Stimulated activated CD4-positive, alpha-beta T cell treated with anti-CD3 and anti-CD28 coated beads, TNF-alpha, amount 100 ng/mL, for 1 hour (primary cell): ENCODE results near the gene SAMD3.
"Not testable (repeated sequence)": the region's sequence is repeated elsewhere in the genome, so short reads cannot be mapped to it uniquely, and the experiment has no call there.

Experiments
- DNase-seq, 3 donors: peaks; one replicate each; pipeline ENCODE4 v3.0.0-alpha.2; 2020; ENCODE audit warnings: low read depth in 3 of 3, low spot score in 1 of 3

SAMD3 gene

DNA sequence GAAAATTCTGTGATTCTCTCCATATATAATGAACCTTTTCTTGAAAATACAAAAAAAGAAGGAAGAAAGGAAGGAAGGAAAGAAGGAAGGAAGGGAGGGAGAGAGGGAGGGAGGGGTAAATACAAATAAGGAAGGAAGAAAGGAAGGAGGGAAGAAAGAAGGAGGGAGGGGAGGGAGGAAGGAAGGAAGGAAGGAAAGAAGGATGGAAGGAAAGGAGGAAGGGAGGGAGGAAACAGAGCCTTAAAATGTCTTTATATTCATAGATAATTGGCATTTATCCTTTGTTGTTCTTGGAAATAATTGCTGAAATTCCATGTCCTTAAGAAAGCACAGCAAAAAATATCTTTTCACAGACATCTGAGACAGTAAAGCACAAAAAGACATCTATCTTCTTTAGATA lies 40.3 kb downstream of the SAMD3 start:
- DNase-seq = no peak

GRCh38 chr6:130178692-130179091 lies 44.1 kb downstream of the SAMD3 start:
- DNase-seq = no peak

- no peak for DNase-seq
Observed at GRCh38 chr6:130176378-130176777, 46.4 kb downstream of the SAMD3 start.

DNA sequence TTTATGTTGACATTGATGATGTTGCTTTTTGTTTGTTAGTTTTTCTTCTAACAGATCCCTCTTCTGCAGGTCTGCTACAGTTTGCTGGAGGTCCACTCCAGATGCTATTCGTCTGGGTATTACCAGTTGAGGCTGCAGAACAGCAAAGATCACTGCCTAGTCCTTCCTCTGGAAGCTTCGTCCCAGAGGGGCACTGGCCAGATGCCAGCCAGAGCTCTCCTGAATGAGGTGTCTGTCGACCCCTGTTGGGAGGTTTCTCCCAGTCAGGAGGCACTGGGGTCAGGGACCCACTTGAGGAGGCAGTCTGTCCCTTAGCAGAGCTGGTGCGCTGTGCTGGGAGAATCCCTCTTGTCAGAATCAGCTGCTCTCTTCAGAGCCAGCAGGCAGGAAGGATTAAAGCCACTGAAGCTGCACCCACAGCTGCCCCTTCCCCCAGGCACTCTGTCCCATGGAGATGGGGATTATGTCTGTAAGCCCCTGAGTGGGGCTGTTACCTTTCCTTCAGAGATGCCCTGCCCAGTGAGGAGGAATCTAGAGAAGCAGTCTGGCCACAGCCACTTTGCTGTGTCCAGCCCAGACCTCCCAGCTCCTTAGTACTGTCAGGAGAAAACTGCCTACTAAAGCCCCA lies 49.3 kb downstream of the SAMD3 start:
- DNase-seq = not testable (repeated sequence)

GRCh38 chr6:130170160-130170559 lies 52.6 kb downstream of the SAMD3 start:
- DNase-seq = not testable (repeated sequence)

DNA sequence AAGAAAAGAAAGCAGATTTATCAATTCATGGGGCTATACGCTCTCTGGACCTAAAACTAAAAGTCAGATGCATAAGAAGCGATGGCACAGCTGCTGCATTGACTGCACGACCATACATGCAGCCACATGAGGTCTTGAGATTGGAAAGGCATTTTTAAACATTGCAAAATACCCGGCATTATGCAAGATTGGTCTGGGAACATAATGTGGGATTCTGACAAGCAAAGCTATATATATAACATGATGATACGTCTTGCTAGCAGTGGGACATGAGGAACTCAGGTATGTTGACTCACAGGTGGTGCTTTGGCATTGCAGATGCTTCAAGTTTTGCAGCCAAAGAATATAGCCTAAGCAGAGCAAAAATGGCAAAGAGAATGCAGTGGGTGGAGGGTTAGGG lies 55.1 kb downstream of the SAMD3 start:
- DNase-seq = no peak

DNA sequence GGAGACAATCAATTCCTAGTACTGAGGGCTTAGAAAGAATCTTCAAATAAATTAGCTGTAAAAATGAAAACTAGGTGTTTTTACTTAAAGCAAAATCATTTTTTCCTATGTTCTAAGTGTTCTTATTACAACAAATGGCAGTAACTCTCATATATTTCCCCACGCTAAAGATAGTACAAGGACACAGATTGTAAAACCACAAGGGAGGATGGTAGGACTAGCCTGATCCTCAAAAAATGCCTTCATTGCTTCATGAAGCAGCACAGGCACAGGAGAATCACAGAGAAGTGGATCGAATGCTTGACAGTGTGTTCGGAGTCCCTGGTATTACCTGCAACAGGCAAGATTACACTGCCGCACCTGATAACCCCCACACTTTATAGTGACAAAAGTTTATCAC lies 58.5 kb downstream of the SAMD3 start:
- DNase-seq = no peak

- no peak for DNase-seq
Observed at GRCh38 chr6:130163266-130163665, 59.5 kb downstream of the SAMD3 start.

GRCh38 chr6:130162421-130162820 lies 60.3 kb downstream of the SAMD3 start:
- DNase-seq = no peak

DNA sequence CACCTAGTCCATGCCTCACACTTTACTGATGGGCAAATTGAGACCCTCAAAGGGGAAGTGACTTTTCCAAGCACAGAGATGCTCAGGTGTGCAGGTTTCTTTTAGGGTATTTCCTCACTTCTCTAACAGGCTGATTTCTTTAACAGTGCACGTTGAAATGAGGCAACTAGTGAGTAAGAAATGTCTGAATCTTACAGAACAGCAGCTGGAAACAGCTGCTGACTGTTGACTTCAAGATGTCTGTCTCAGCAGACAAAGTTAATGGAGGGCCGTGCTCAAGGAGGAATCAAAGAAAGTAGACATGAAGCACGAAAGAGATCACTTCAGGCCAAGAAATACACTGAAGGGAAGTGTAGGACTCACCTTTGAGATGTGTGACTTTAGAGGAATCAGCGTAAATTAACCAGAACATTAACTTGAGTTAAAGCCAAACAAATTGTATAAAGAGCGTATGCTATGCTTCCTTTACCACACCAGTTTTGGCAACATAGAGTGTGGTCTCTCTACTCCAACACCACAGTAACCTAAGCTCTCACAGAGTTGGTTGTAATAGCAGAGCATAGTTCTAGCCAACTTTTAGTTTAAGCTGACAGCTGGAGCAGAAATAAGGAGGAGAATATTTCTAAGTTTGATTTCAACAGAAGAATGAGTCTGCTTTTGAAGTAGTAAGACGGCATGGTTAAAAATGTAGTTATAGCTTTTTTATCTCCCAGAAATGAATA lies 60.9 kb downstream of the SAMD3 start:
- no peak for DNase-seq

GRCh38 chr6:130159956-130160355 lies 62.8 kb downstream of the SAMD3 start:
- no peak for DNase-seq

DNA sequence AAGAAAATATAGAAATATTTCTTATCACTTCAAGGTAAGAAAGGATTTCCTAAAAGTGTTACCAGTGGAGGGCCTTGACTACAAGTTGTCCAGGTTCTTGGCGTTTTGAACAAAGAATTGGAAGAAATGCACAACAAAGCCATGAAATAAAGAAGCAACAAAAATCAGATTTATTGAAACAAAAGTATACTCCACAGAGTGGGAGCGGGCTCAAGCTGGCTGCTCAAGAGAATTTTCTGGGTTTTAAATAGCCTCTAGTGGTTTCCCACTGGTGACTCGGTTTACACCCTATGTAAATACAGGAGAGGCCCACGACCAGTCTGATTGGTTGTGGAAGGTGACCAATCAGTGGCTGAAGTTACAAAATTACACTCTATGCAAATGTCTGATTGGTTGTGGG lies 64.2 kb downstream of the SAMD3 start:
- DNase-seq = no peak

DNA sequence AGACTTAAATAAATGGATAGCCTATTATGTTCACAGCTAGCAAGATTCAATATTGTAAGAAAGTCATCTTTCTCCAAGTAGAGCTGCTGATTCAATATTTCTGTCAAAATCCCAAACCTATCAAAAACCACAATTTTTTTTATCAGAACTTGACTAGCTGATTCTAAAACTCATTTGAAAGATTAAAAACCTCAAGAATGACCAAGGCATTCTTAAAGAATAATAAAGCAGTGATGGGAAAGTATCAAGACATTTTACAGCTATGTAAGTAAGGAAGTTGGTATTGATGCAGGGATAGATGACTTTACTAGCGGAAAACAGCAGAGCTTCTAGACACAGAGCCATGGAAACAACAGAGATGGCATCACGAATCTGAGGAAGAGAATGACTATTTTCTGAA lies 64.7 kb downstream of the SAMD3 start:
- DNase-seq = no peak

- DNase-seq = no peak
Observed at GRCh38 chr6:130156908-130157307, 65.8 kb downstream of the SAMD3 start.

DNA sequence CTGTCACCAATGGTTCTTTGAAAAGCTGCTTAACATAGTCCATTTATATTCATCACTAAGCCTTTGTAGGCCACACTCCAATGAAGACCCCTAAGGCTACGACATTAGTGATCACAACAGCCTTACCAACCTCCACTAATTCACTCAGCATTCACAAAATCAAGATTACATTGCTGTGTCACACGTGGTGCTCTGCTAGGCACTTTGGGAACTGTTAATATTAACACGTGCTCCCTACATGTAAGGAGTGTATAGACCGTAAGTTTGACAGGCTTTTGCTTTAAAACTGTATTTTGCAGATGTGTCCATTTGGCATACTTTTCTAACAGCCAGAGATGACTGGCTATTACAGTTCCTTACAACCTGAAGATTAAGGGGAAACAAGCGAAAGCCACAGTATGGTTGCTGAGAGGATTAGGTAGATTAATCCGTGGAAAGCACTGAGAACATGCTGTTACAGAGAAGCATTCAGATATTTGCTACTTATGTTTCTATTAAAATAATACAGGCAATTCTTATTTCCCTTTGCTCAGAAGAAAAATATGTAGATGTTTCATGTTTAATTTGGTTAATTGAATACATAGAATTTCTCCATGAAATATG lies 69.7 kb downstream of the SAMD3 start:
- DNase-seq = no peak

GRCh38 chr6:130150906-130151305 lies 71.8 kb downstream of the SAMD3 start:
- no peak for DNase-seq

DNA sequence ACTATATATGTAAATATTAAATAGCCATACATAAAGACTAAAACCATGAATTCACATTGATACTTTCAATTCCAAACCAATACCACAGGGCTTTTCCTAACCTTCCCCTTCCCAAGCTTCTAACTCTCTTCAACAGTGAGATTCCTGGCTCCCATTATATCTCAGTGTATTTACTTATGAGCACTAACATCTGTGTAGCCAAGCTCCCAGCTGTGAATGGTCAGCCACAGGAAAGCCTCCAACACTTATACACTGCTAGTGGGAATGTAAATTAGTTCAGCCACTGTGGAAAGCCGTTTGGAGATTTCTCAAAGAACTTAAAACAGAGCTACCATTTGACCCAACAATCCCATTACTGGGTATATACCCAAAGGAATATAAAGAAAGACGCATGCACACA lies 73.7 kb downstream of the SAMD3 start:
- DNase-seq = not testable (repeated sequence)

DNA sequence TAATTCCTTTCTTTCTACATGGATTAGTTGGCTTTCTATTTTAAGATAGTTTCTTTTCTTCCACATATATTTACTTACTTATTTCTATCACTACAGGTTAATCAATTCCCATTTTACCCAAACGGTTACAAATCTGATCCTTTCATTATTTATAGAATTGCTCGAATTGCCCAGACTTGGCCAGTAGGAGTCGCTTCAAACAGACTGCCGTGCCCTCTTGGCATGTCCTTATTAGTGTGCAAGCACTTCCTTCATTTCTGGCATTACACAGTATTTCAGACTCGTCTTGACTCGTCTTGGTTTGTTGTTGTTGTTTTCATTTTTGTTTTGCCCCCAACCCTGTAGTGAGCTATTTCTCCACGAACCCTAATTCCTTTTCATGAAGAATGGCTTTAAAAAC lies 74.6 kb downstream of the SAMD3 start:
- no peak for DNase-seq

DNA sequence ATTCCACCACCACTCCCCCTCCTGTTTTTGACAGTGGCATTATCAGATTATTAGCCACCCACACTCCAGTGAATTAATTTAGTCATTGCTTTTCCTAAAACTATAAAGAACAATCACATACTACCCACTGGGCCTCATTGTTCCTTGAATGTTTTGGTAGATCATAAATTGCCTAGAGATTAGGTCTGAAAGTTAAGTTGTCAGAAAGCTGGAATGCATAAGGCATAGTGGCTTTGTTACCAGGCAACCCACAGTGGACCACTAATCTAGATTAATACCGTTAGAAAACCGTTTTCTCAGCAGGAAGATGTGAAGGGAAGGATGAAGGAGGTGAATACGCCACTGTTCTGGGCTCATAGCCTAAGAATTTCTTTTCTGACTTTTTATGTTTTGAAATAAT lies 75.6 kb downstream of the SAMD3 start:
- DNase-seq = no peak

DNA sequence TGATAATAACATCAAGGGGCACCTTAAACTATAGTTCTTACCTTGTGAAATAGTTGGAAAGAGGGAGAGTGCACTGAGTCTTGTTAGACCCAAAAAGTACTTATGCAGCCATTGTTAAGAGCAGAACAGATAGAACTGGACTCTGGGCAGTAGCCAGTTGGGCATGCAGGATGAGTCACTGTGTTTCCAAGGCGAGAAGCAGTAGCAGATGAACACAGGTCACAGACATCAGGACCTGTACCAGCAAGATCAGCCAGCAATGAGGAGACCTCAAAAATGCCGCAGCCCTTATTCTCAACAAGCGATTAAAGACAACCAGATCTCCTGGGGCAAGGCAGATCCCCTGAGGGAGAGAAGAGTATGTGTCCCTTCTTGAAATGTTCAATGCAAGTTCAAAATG lies 79.0 kb downstream of the SAMD3 start:
- no peak for DNase-seq

DNA sequence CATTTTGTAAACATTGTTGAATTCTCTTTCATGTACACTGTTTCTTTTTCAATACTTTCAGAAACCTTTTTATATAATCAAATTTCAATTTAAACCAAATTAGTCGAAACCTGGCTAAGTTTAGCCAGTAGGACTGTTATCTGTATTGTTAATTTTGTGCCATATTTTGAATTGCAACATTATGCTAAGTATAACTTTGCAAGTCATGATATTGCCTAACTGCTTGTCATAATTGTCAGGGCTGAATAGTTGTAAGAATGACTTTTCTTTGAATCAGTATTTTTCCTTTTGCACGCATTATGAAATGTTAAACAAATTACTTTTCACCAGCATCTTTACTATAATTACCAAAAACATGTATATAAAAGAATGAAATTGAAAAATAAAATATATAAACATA lies 82.7 kb downstream of the SAMD3 start:
- DNase-seq = no peak

GRCh38 chr6:130138909-130139242 lies 83.9 kb downstream of the SAMD3 start:
- DNase-seq = no peak
